ENCODE results near the gene DHODH. TPM values are rescaled to one million over a fixed set of nuclear protein-coding genes. Genes with fewer than 3 reads are reported as not detected.
"Not testable (repeated sequence)": the region's sequence is repeated elsewhere in the genome, so short reads cannot be mapped to it uniquely, and the experiment has no call there.

The DHODH gene
- total and polyA plus RNA-seq, 2 donors (not counting 1 experiment from before 2014, with no cell fraction given): 7.4 to 11.3 TPM

DNA sequence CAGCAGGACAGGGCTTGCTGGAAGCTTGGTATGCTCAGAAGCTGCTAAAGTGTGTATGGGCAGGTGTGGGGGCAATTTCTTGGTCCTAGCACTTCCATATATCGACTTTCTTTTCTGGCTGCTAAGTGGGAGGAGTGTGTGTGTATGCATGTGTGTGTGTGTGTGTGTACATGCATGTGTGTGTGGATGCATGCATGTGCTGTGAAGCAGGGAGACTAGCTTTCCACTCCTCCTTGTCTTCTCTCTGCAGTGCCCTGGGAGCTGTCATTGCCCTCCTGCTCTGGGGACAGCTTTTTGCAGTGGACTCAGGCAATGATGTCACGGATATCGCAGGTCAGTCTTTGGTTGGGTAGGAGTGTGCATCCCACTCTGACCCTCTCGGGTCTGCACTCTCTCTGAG is 47.4 kb downstream of the DHODH start:
- POLR2A ChIA-PET: no interaction called here

DNA sequence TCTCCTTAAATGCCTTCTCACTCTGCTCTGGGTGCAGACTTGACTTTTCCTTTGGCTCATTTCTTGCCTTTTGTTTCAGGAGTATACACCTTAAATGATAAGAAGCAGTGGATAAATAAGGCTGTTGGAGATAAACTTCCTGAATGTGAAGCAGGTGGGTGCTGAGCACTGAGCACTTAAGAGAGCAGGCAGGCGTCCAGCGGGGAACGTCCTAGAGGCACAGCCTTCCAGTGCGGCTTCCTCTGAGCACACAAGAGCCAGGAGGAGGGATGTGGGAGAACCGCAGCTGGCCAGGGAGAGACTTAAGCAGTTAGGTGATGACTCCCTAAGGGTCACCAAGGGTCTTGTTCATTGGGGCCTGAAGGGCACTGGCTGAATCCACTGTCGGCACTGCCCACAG is 48.8 kb downstream of the DHODH start:
- H3K79me2 ChIP-seq (ENCODE audit: control insufficient read depth, insufficient read depth, low read length); CTCF ChIA-PET; H3K27ac Mint-ChIP-seq; H3K4me3 Mint-ChIP-seq; DNase-seq; H3K4me3 ChIP-seq (ENCODE audit: control extremely low read depth in 1 of 5, extremely low read depth in 1 of 5, insufficient read depth in 1 of 5, low read depth in 2 of 5, low read length in 4 of 5); H4K20me1 ChIP-seq (ENCODE audit: control insufficient read depth, insufficient read depth, low read length, poor library complexity, severe bottlenecking); POLR2A ChIA-PET; intact Hi-C loops (cut with micrococcal nuclease); H3K27ac ChIP-seq (ENCODE audit: low read length in 2 of 2); H3K36me3 ChIP-seq (replicated peaks in 1 of 2; ENCODE audit: control extremely low read depth in 1 of 2, control insufficient read depth in 1 of 2, extremely low read depth in 1 of 2, insufficient read depth in 2 of 2, low read length in 1 of 2); H2AFZ ChIP-seq (ENCODE audit: insufficient read depth, low read depth, low read length, poor library complexity, severe bottlenecking); H3K27me3 ChIP-seq (replicated peaks in 1 of 4; ENCODE audit: control extremely low read depth in 1 of 4, control insufficient read depth in 3 of 4, insufficient read depth in 4 of 4, low read length in 3 of 4); H3K4me2 ChIP-seq (replicated peaks; ENCODE audit: low read depth, low read length, poor library complexity, severe bottlenecking); H3K4me1 Mint-ChIP-seq; H3K9me3 ChIP-seq (ENCODE audit: control extremely low read depth in 1 of 3, control insufficient read depth in 2 of 3, insufficient read depth in 1 of 3, low read length in 2 of 3); H3K4me1 ChIP-seq (ENCODE audit: control insufficient read depth in 2 of 2, insufficient read depth in 2 of 2, low read length in 2 of 2); H3K27me3 Mint-ChIP-seq; ATAC-seq (ENCODE audit: low read depth); H3K9ac ChIP-seq (ENCODE audit: low read length); H3K9me3 Mint-ChIP-seq (ENCODE audit: insufficient read depth): not testable (repeated sequence)
- 100% methylated on average over 1 of the region's 6 CpGs for WGBS (ENCODE audit: insufficient coverage)

More for the DNA sequence above, 47.4 kb downstream of the DHODH start:
- Mint-ChIP-seq H3K4me1 (no peaks in the 10 kb centered on the region), H3K9me3 (ENCODE audit: insufficient read depth) (no peaks in the 10 kb centered on the region), H3K27ac (no peak overlapping the region), H3K27me3 (no peaks in the 10 kb centered on the region), H3K4me3 (no peak overlapping the region)
- TF ChIP-seq CTCF (IDR thresholded peaks at IDR 0.05) (no peak), EZH2 (IDR thresholded peaks at IDR 0.05; ENCODE audit: borderline replicate concordance, insufficient read depth, low read depth, low read length, poor library complexity, severe bottlenecking) (no peak)
- Histone ChIP-seq H3K27me3 (replicated peaks in 1 of 4; ENCODE audit: control extremely low read depth in 1 of 4, control insufficient read depth in 3 of 4, insufficient read depth in 4 of 4, low read length in 3 of 4) (no peaks in the 10 kb centered on the region), H3K9me3 (ENCODE audit: control extremely low read depth in 1 of 3, control insufficient read depth in 2 of 3, insufficient read depth in 1 of 3, low read length in 2 of 3) (no peaks in the 10 kb centered on the region), H3K79me2 (ENCODE audit: control insufficient read depth, insufficient read depth, low read length) (no peaks in the 10 kb centered on the region), H4K20me1 (ENCODE audit: control insufficient read depth, insufficient read depth, low read length, poor library complexity, severe bottlenecking) (no peaks in the 10 kb centered on the region), H3K36me3 (replicated peaks in 1 of 2; ENCODE audit: control extremely low read depth in 1 of 2, control insufficient read depth in 1 of 2, extremely low read depth in 1 of 2, insufficient read depth in 2 of 2, low read length in 1 of 2) (no peaks in the 10 kb centered on the region), H3K4me3 (ENCODE audit: control extremely low read depth in 1 of 5, extremely low read depth in 1 of 5, insufficient read depth in 1 of 5, low read depth in 2 of 5, low read length in 4 of 5) (no peak overlapping the region), H3K4me1 (ENCODE audit: control insufficient read depth in 2 of 2, insufficient read depth in 2 of 2, low read length in 2 of 2) (no peaks in the 10 kb centered on the region), H3K4me2 (replicated peaks; ENCODE audit: low read depth, low read length, poor library complexity, severe bottlenecking) (no peak overlapping the region), H2AFZ (ENCODE audit: insufficient read depth, low read depth, low read length, poor library complexity, severe bottlenecking) (no peak overlapping the region), H3K27ac (ENCODE audit: low read length in 2 of 2) (no peak overlapping the region), H3K9ac (ENCODE audit: low read length) (no peak overlapping the region)
- DNase-seq: no peak
- CTCF ChIA-PET: no interaction called here
- whole genome bisulfite sequencing (ENCODE audit: insufficient coverage): 100% methylated on average over 1 of the region's 4 CpGs
- ATAC-seq (ENCODE audit: low read depth): no peak
- intact Hi-C loops (cut with micrococcal nuclease): no loop called here

DNA sequence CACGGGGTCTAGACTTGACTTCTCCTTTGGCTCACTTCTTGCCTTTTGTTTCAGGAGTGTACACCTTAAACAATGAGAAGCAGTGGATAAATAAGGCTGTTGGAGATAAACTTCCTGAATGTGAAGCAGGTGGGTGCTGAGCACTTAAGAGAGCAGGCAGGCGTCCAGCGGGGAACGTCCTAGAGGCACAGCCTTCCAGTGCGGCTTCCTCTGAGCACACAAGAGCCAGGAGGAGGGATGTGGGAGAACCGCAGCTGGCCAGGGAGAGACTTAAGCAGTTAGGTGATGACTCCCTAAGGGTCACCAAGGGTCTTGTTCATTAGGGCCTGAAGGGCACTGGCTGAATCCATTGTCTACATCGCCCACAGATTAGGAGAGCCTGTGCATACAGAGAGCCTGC is 50.5 kb downstream of the DHODH start:
- H3K9me3 ChIP-seq (ENCODE audit: control extremely low read depth in 1 of 3, control insufficient read depth in 2 of 3, insufficient read depth in 1 of 3, low read length in 2 of 3); CTCF ChIA-PET; H3K36me3 ChIP-seq (replicated peaks in 1 of 2; ENCODE audit: control extremely low read depth in 1 of 2, control insufficient read depth in 1 of 2, extremely low read depth in 1 of 2, insufficient read depth in 2 of 2, low read length in 1 of 2); H3K4me3 ChIP-seq (ENCODE audit: control extremely low read depth in 1 of 5, extremely low read depth in 1 of 5, insufficient read depth in 1 of 5, low read depth in 2 of 5, low read length in 4 of 5); H3K27ac Mint-ChIP-seq; H2AFZ ChIP-seq (ENCODE audit: insufficient read depth, low read depth, low read length, poor library complexity, severe bottlenecking); intact Hi-C loops (cut with micrococcal nuclease); POLR2A ChIA-PET; H3K27ac ChIP-seq (ENCODE audit: low read length in 2 of 2); H3K79me2 ChIP-seq (ENCODE audit: control insufficient read depth, insufficient read depth, low read length); H3K9ac ChIP-seq (ENCODE audit: low read length); H3K27me3 Mint-ChIP-seq; H4K20me1 ChIP-seq (ENCODE audit: control insufficient read depth, insufficient read depth, low read length, poor library complexity, severe bottlenecking); H3K4me1 Mint-ChIP-seq; H3K4me2 ChIP-seq (replicated peaks; ENCODE audit: low read depth, low read length, poor library complexity, severe bottlenecking); ATAC-seq (ENCODE audit: low read depth); H3K4me1 ChIP-seq (ENCODE audit: control insufficient read depth in 2 of 2, insufficient read depth in 2 of 2, low read length in 2 of 2); DNase-seq; H3K4me3 Mint-ChIP-seq; H3K27me3 ChIP-seq (replicated peaks in 1 of 4; ENCODE audit: control extremely low read depth in 1 of 4, control insufficient read depth in 3 of 4, insufficient read depth in 4 of 4, low read length in 3 of 4); H3K9me3 Mint-ChIP-seq (ENCODE audit: insufficient read depth): not testable (repeated sequence)
- 95% methylated on average over 4 of the region's 7 CpGs for WGBS (ENCODE audit: insufficient coverage)

Data from B cell (primary cell).